MG63 (cell line): ENCODE data around the gene RGS2. TPM values are rescaled to one million over a fixed set of nuclear protein-coding genes. Genes with fewer than 3 reads are reported as not detected.
A peak's percentile ranks its signal among the peaks of the same experiment; 100 is the strongest.

Experiments used
- DNase-seq: peaks from one replicate; pipeline ENCODE4 v3.0.0-alpha.2; 2020
- H3K27me3 ChIP-seq: fragments of 250-450 bp; sonication (Bioruptor Pico); 2 replicates; pipeline ENCODE4 v1.5.1; 2020; ENCODE audit warnings: mild to moderate bottlenecking, moderate library complexity
- H3K36me3 ChIP-seq: fragments of 250-450 bp; sonication (Bioruptor Pico); 2 replicates; pipeline ENCODE4 v1.5.1; 2020; ENCODE audit warnings: mild to moderate bottlenecking, moderate library complexity
- H3K4me3 ChIP-seq: fragments of 250-450 bp; sonication (Bioruptor Pico); 2 replicates; pipeline ENCODE4 v1.5.1; 2020; ENCODE audit warnings: mild to moderate bottlenecking, moderate library complexity
- H3K9me3 ChIP-seq: fragments of 250-450 bp; sonication (Bioruptor Pico); 2 replicates; pipeline ENCODE4 v1.5.1; 2020; ENCODE audit warnings: mild to moderate bottlenecking, moderate library complexity
- total RNA-seq: library from RNA; depleted of rRNA; stranded (reverse); fragments of >200 nt; shearing (Covaris generic); gene quantifications from 2 replicates; pipeline ENCODE4 v1.2.3, GENCODE V29; 2014; ENCODE audit warnings: low replicate concordance

RGS2 gene
- total RNA-seq, 1 experiment from 2014 or later, result 0.20 TPM

GRCh38 chr1:192810253-192810880, 1.5 kb downstream of the RGS2 start:
- Histone ChIP-seq H3K36me3 (no peaks in the 10 kb centered on the region), H3K27me3 (no peaks in the 10 kb centered on the region), H3K9me3 (no peaks in the 10 kb centered on the region), H3K4me3 (no peak overlapping the region)
- DNase-seq, result no peak

GRCh38 chr1:192811006-192811405, 2.2 kb downstream of the RGS2 start:
- Histone ChIP-seq H3K4me3 (no peak overlapping the region), H3K36me3 (no peaks in the 10 kb centered on the region), H3K27me3 (no peaks in the 10 kb centered on the region), H3K9me3 (no peaks in the 10 kb centered on the region)
- no peak for DNase-seq

GRCh38 chr1:192811594-192812239, 2.9 kb downstream of the RGS2 start:
- Histone ChIP-seq H3K4me3 (no peak overlapping the region), H3K9me3 (no peaks in the 10 kb centered on the region), H3K27me3 (no peaks in the 10 kb centered on the region), H3K36me3 (no peaks in the 10 kb centered on the region)
- no peak for DNase-seq

GRCh38 chr1:192812420-192813209, 3.8 kb downstream of the RGS2 start:
- Histone ChIP-seq H3K4me3 (no peak overlapping the region), H3K9me3 (no peaks in the 10 kb centered on the region), H3K36me3 (no peaks in the 10 kb centered on the region), H3K27me3 (no peaks in the 10 kb centered on the region)
- no peak for DNase-seq

GRCh38 chr1:192814805-192815204, 6.0 kb downstream of the RGS2 start:
- no peaks in the 10 kb centered on the region for H3K36me3 ChIP-seq
- H3K9me3 ChIP-seq, result no peaks in the 10 kb centered on the region
- no peak for DNase-seq
- no peaks in the 10 kb centered on the region for H3K27me3 ChIP-seq
- no peak overlapping the region for H3K4me3 ChIP-seq

GRCh38 chr1:192817246-192817645, 8.4 kb downstream of the RGS2 start:
- no peaks in the 10 kb centered on the region for H3K27me3 ChIP-seq
- no peak for DNase-seq
- H3K36me3 ChIP-seq, result no peaks in the 10 kb centered on the region
- H3K9me3 ChIP-seq, result no peaks in the 10 kb centered on the region
- no peak overlapping the region for H3K4me3 ChIP-seq

- no peaks in the 10 kb centered on the region for H3K27me3 ChIP-seq
- no peaks in the 10 kb centered on the region for H3K9me3 ChIP-seq
- DNase-seq, result no peak
- no peak overlapping the region for H3K4me3 ChIP-seq
- H3K36me3 ChIP-seq, result no peaks in the 10 kb centered on the region
Measured at GRCh38 chr1:192821296-192821695, 12.5 kb downstream of the RGS2 start.

GRCh38 chr1:192824511-192824910, 15.7 kb downstream of the RGS2 start:
- DNase-seq, result no peak
- H3K36me3 ChIP-seq, result no peaks in the 10 kb centered on the region
- H3K9me3 ChIP-seq, result no peaks in the 10 kb centered on the region
- no peaks in the 10 kb centered on the region for H3K27me3 ChIP-seq
- no peak overlapping the region for H3K4me3 ChIP-seq

GRCh38 chr1:192826791-192827546, 18.1 kb downstream of the RGS2 start:
- Histone ChIP-seq H3K4me3 (no peak overlapping the region), H3K9me3 (no peaks in the 10 kb centered on the region), H3K36me3 (no peaks in the 10 kb centered on the region), H3K27me3 (no peaks in the 10 kb centered on the region)
- peak; percentile 26 for DNase-seq

GRCh38 chr1:192830595-192831246, 21.9 kb downstream of the RGS2 start:
- Histone ChIP-seq H3K36me3 (no peaks in the 10 kb centered on the region), H3K27me3 (no peaks in the 10 kb centered on the region), H3K9me3 (no peaks in the 10 kb centered on the region), H3K4me3 (no peak overlapping the region)
- DNase-seq, result no peak

- Histone ChIP-seq H3K4me3 (no peak overlapping the region), H3K27me3 (no peaks in the 10 kb centered on the region), H3K9me3 (no peaks in the 10 kb centered on the region), H3K36me3 (no peaks in the 10 kb centered on the region)
- DNase-seq, result no peak
Measured at GRCh38 chr1:192831706-192832355, 23.0 kb downstream of the RGS2 start.

- Histone ChIP-seq H3K9me3 (no peaks in the 10 kb centered on the region), H3K27me3 (no peaks in the 10 kb centered on the region), H3K36me3 (no peaks in the 10 kb centered on the region), H3K4me3 (no peak overlapping the region)
- DNase-seq, result no peak
Measured at GRCh38 chr1:192832492-192832891, 23.7 kb downstream of the RGS2 start.

- H3K36me3 ChIP-seq, result no peaks in the 10 kb centered on the region
- no peak overlapping the region for H3K4me3 ChIP-seq
- H3K9me3 ChIP-seq, result no peaks in the 10 kb centered on the region
- DNase-seq, result no peak
- H3K27me3 ChIP-seq, result no peaks in the 10 kb centered on the region
Measured at GRCh38 chr1:192835116-192835515, 26.3 kb downstream of the RGS2 start.

- Histone ChIP-seq H3K36me3 (no peaks in the 10 kb centered on the region), H3K4me3 (no peak overlapping the region), H3K9me3 (no peaks in the 10 kb centered on the region), H3K27me3 (peaks cover 10% of the 10 kb centered on the region)
- DNase-seq, result no peak
Measured at GRCh38 chr1:192839162-192840066, 30.6 kb downstream of the RGS2 start.

GRCh38 chr1:192844360-192844759, 35.5 kb downstream of the RGS2 start:
- no peaks in the 10 kb centered on the region for H3K9me3 ChIP-seq
- no peak for DNase-seq
- peaks cover 10% of the 10 kb centered on the region for H3K27me3 ChIP-seq
- H3K36me3 ChIP-seq, result no peaks in the 10 kb centered on the region
- H3K4me3 ChIP-seq, result no peak overlapping the region
